ENCODE measurements around the gene KLF17.

DNA sequence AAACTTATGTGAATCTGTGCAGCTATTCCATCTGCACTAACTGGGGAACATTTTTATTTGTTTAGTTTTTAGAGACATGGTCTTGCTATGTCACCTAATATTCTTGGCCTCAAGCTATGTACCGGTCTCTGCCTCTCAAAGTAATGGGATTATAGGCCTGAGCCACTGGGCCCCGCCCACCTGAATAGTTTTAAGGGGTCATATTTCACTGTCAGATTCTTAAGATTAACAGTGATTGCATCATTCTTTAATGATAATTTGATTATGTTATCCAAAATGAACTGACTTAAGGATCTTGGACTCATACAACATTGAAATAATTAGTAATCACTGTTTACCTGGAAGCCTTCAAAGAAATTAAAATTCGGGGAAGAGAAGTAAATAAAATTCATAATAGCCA is 35.4 kb downstream of the KLF17 start:
- TF ChIP-seq, protein P1, sequence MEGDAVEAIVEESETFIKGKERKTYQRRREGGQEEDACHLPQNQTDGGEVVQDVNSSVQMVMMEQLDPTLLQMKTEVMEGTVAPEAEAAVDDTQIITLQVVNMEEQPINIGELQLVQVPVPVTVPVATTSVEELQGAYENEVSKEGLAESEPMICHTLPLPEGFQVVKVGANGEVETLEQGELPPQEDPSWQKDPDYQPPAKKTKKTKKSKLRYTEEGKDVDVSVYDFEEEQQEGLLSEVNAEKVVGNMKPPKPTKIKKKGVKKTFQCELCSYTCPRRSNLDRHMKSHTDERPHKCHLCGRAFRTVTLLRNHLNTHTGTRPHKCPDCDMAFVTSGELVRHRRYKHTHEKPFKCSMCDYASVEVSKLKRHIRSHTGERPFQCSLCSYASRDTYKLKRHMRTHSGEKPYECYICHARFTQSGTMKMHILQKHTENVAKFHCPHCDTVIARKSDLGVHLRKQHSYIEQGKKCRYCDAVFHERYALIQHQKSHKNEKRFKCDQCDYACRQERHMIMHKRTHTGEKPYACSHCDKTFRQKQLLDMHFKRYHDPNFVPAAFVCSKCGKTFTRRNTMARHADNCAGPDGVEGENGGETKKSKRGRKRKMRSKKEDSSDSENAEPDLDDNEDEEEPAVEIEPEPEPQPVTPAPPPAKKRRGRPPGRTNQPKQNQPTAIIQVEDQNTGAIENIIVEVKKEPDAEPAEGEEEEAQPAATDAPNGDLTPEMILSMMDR (IDR thresholded peaks at IDR 0.05): no peak
- no peak for TF ChIP-seq POLR2A (IDR thresholded peaks at IDR 0.05)
- TF ChIP-seq POLR2AphosphoS5 (IDR thresholded peaks at IDR 0.05): no peak
